Activated CD4-positive, alpha-beta memory T cell treated with anti-CD3 and anti-CD28 coated beads, Interleukin-2, amount 10 ng/mL, durations not matched to agents 7 days and 5 days (primary cell): ENCODE data around the gene FNDC3B. TPM values are rescaled to one million over a fixed set of nuclear protein-coding genes. Genes with fewer than 3 reads are reported as not detected.
"Not testable (repeated sequence)": the region's sequence is repeated elsewhere in the genome, so short reads cannot be mapped to it uniquely, and the experiment has no call there.

Experiments
- CTCF ChIA-PET: fragments of 350-600 bp; sonication (Branson Sonifier 250); formaldehyde crosslinking; loops from one replicate; lab custom pipeline; 2021; ENCODE audit warnings: antibody characterized with exemption, inconsistent platforms; lab: Charles Lee
- POLR2A ChIA-PET: fragments of 350-600 bp; sonication (Branson Sonifier 250); formaldehyde crosslinking; loops from one replicate; lab custom pipeline; 2021; ENCODE audit warnings: antibody characterized with exemption; lab: Charles Lee
- DNase-seq: peaks from one replicate; pipeline ENCODE4 v3.0.0-alpha.2; 2020
- H3K27ac Mint-ChIP-seq: one replicate; pipeline ENCODE4 v1.8.0; 2021; ENCODE audit warnings: mild to moderate bottlenecking, mixed read lengths
- H3K27me3 Mint-ChIP-seq: one replicate; pipeline ENCODE4 v1.8.0; 2021; ENCODE audit warnings: mixed read lengths
- H3K36me3 Mint-ChIP-seq: one replicate; pipeline ENCODE4 v1.8.0; 2021; ENCODE audit warnings: low read depth, mixed read lengths
- H3K4me1 Mint-ChIP-seq: one replicate; pipeline ENCODE4 v1.8.0; 2021; ENCODE audit warnings: mixed read lengths
- H3K4me3 Mint-ChIP-seq: one replicate; pipeline ENCODE4 v1.8.0; 2021; ENCODE audit warnings: mild to moderate bottlenecking, mixed read lengths
- H3K9me3 Mint-ChIP-seq: one replicate; pipeline ENCODE4 v1.8.0; 2021; ENCODE audit warnings: mixed read lengths
- total RNA-seq, 2 experiments: library from RNA; stranded (reverse); gene quantifications; one replicate each; pipeline ENCODE4 v1.2.3, GENCODE V29; 2021

The FNDC3B gene
- total RNA-seq, 2 experiments from 2014 or later, result 21.6 to 21.8 TPM

DNA sequence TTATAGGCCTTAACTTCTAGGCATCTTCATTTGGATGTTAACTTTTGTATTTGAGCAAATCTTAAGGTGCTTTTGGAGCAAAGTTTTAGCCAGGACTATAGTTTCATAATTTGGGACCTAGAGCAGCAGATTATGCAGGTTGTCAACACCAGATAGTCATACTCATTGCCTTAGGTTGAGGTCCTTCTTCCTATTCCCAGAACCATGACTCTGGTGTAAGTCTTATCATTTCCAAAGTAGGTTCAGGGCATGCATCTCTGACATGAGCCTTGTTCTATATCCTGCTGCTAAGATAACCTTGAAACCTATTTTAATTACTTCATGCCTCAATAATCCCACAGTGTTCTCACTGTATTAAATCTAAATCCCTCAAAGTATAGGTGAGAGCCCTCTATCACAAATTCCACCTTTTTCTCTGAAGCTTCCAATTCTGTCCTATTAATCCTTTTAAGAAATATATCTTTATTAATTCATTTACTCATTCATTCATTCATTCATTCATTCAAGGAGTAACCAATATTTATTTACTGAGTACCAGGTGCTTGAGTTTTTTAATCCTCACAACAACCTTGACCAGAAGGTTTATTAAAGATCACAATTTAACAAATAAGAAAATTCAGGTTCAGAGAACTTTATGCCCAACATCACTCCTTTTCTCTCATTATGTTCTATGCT is 2.7 kb upstream of the FNDC3B start:
- H3K27ac Mint-ChIP-seq, result no peak overlapping the region
- no peak overlapping the region for H3K4me3 Mint-ChIP-seq
- H3K27me3 Mint-ChIP-seq, result no peaks in the 10 kb centered on the region
- DNase-seq, result no peak
- peaks cover 3% of the 10 kb centered on the region for H3K36me3 Mint-ChIP-seq
- ChIA-PET POLR2A (interaction anchor here (1.3 kb wide), 1 partner anchor 93 kb away, joined by 4 read pairs; no protein-coding TSS in a partner anchor), CTCF (interaction anchor here (1.5 to 3.6 kb wide), 4 partner anchors 71 to 305 kb away, joined by 3 to 28 read pairs (median 22); no protein-coding TSS in a partner anchor)
- H3K4me1 Mint-ChIP-seq, result peaks cover 39% of the 10 kb centered on the region
- H3K9me3 Mint-ChIP-seq, result peaks cover 3% of the 10 kb centered on the region

DNA sequence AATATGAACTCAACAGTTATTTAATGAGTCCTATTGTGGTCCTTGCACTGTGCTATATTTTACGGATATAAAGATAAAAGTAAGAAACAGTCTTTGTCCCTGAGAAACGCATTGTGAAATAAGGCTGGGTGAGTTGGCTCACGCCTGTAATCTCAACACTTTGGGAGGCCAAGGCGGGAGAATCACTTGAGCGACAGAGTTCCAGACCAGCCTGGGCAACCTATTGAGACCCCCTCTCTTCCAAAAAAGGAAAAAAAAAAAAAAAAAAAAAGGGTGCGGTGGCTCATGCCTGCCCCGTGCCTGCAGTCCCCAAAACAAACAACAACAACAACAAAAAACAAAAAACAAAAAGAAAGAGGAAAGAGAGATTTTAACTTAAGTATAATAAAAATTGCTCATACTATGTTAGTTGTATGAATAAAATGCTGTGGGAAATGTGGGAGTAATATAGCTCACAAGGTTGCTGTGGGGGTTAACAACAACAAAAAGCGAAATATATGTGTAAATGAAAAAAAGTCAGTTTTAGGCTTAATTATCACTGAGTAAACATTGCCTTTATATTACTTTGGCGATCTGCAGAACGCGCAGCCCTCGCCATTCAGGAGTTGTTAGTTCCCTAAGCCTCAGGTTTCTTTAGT is 461 bp upstream of the FNDC3B start:
- DNase-seq, result no peak
- Mint-ChIP-seq H3K4me1 (peaks cover 45% of the 10 kb centered on the region), H3K36me3 (peaks cover 5% of the 10 kb centered on the region), H3K9me3 (peaks cover 3% of the 10 kb centered on the region), H3K27ac (peak overlapping the region; percentile 82), H3K4me3 (peak overlapping the region; percentile 89), H3K27me3 (no peaks in the 10 kb centered on the region)
- ChIA-PET POLR2A (interaction anchor here (0.7 to 1.9 kb wide), 11 partner anchors 9 to 101 kb away, joined by 3 to 6 read pairs (median 3); no protein-coding TSS in a partner anchor), CTCF (interaction anchor here (0.5 to 1.6 kb wide), 7 partner anchors 8 to 303 kb away, joined by 3 to 7 read pairs (median 3); no protein-coding TSS in a partner anchor)

DNA sequence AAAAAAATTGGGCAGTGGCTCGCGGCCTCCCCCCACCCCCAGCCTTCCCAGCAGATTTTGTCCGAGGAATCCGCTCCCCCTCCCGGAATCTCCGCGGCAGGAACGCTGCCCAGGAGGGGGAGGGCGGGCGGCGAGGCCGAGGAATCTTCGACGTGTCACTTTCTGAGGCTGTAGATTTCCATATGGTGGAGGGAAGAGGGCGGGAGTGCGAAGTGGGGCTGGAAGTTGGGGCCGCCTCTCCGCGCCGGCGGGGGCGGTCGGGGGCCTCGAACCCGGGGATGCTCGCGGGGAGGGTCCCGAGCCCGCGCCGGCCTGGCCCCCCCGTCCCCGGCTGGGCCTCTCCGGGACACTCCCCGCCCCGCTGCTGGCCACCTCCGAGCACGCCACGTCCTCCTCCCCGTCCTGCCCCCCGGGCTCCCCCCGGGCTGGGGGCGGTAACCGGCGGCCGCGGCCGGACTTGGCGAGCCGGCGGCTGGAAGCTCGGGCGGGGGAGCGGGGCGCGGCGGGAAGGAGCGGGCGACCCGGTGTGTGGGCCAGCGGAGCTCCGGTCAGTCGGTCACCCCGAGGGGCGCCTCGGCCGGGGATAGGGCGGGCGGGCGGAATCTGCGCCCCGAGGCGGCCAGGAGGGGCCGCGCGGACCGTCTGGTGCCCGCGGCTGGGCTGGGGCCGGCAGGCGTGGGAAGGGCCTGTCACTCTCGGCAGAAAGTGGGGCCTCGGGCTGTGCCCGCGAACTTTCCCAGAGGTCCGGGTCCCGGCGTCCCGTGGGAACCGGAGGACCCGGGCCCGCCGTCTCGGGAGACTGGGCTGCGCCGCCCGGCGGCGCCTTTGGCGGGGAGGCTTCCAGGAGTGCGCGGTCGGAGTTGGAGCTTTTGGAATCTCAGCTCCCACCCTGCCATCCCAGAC is 951 bp downstream of the FNDC3B start:
- H3K4me3 Mint-ChIP-seq, result peak overlapping the region; percentile 89
- no peak overlapping the region for H3K27ac Mint-ChIP-seq
- peaks cover 5% of the 10 kb centered on the region for H3K36me3 Mint-ChIP-seq
- DNase-seq, result peak; percentile 43
- POLR2A ChIA-PET, result interaction anchor here (1.0 kb wide), 2 partner anchors 65 to 67 kb away, joined by 3 to 6 read pairs; no protein-coding TSS in a partner anchor
- CTCF ChIA-PET, result interaction anchor here (0.5 to 0.9 kb wide), 4 partner anchors 14 to 711 kb away, joined by 3 read pairs; no protein-coding TSS in a partner anchor
- H3K27me3 Mint-ChIP-seq, result no peaks in the 10 kb centered on the region
- H3K9me3 Mint-ChIP-seq, result no peaks in the 10 kb centered on the region
- peaks cover 42% of the 10 kb centered on the region for H3K4me1 Mint-ChIP-seq

DNA sequence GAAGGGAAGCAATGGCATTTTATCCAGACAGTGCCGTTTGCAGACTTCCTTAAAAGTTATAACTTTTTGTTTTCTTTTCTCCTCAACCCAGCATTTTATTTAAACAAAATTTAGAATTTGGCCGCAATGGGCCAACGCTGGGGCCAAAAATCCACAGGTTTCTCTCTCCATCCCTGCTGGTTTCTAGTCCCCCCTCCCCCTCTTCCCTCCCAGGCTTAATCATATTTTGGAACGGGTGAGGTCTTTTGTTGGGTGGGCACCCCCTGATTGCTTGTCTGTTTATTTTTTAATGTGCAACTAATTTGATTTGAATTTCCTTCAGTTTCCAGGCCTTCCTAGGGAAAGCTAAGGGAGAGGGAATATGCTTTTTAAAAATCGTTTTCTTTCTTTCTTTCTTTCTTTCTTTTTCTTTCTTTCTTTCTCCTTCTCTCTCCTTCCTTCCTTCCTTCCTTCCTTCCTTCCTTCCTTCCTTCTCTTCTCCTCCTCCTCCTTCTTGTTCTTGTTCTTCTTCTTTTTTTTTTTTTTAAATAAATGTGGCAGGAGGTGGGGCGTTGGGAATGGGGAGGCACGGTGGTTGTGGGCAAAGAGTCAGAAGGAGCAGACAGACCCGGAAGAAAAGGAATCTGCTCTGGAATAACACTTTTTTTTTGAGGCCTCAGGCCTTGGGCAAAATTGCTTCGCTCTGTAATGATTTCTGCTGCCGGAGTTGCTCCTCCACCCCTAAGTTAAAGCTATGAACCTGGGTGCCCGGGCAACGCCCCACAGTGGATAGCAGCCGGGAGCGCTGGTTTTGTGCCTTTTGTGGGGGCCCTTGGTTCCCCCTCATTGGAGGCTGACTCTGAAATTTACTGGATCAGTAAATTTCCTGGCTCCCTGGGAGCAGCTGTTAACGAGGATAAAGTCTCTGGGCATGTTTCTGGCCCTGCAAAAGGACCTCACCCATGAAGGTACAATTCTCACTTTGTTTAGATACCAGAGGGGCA is 1.9 kb downstream of the FNDC3B start:
- POLR2A ChIA-PET, result interaction anchor here (1.0 to 1.3 kb wide), 3 partner anchors 64 to 66 kb away, joined by 3 to 6 read pairs (median 4); no protein-coding TSS in a partner anchor

DNA sequence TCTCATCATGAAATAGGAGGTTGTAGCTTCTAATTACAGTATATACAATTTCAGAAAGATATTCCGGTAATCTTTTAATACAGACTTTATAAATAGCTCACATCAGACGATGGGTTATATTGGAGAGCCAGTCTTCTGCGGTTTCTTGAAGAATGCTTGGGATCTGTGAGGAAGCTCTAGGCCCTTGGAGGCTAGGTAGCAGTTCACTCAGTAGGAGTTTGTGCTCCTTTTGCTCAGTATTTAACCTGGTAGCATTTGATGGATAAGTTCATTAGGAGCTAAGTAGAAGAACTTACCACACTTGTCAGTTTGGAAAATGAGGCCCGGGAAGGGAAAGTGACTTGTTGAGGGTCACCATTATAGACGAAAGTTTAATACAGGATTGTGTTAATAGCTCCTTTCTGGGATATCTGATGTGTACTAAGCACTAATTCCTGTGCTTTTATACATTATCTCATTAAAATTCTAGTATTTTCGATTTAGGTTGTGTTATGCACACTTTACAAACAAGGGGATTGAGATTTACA is 2.8 kb downstream of the FNDC3B start:
- H3K4me3 Mint-ChIP-seq, result peak overlapping the region; percentile 89
- peaks cover 37% of the 10 kb centered on the region for H3K4me1 Mint-ChIP-seq
- H3K9me3 Mint-ChIP-seq, result no peaks in the 10 kb centered on the region
- DNase-seq, result no peak
- no peaks in the 10 kb centered on the region for H3K27me3 Mint-ChIP-seq
- no peak overlapping the region for H3K27ac Mint-ChIP-seq
- peaks cover 5% of the 10 kb centered on the region for H3K36me3 Mint-ChIP-seq
- ChIA-PET CTCF (interaction anchor here (0.6 to 1.2 kb wide), 5 partner anchors 8 to 289 kb away, joined by 3 to 4 read pairs (median 3); no protein-coding TSS in a partner anchor), POLR2A (interaction anchor here (0.8 to 1.3 kb wide), 2 partner anchors 14 to 65 kb away, joined by 3 to 4 read pairs; no protein-coding TSS in a partner anchor)

More for the DNA sequence above, 1.9 kb downstream of the FNDC3B start:
- CTCF ChIA-PET, result interaction anchor here (0.8 to 0.9 kb wide), 4 partner anchors 13 to 66 kb away, joined by 3 to 4 read pairs (median 3); no protein-coding TSS in a partner anchor
- Mint-ChIP-seq H3K9me3 (no peaks in the 10 kb centered on the region), H3K36me3 (peaks cover 5% of the 10 kb centered on the region), H3K27me3 (no peaks in the 10 kb centered on the region), H3K4me3 (peak overlapping the region; percentile 89), H3K4me1 (peaks cover 37% of the 10 kb centered on the region), H3K27ac (no peak overlapping the region)
- no peak for DNase-seq

DNA sequence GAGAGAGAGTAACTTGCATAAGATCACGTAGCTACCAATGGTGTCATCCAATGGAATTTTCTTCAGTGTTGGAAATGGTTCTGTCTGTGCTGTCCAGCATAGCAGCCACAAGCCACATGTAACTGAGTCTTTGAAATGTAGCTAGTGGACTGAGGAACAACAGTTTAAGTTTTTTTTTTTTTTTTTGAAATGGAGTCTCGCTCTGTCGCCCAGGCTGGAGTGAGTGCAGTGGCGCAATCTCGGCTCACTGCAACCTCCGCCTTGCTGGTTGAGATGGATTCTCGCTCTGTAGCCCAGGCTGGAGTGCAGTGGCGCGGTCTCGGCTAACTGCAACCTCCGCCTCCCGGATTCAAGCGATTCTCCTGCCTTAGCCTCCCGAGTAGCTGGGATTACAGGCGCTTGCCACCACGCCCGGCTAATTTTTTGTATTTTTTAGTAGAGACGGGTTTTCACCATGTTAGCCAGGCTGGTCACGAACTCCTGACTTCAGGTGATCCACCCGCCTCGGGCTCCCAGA is 3.3 kb downstream of the FNDC3B start:
- not testable (repeated sequence) for H3K36me3 Mint-ChIP-seq, H3K27ac Mint-ChIP-seq, H3K27me3 Mint-ChIP-seq, DNase-seq, H3K9me3 Mint-ChIP-seq, H3K4me3 Mint-ChIP-seq
- H3K4me1 Mint-ChIP-seq, result peaks cover 35% of the 10 kb centered on the region
- CTCF ChIA-PET, result interaction anchor here (0.7 to 1.2 kb wide), 3 partner anchors 9 to 288 kb away, joined by 3 read pairs; no protein-coding TSS in a partner anchor
- POLR2A ChIA-PET, result interaction anchor here (0.8 to 1.3 kb wide), 2 partner anchors 13 to 65 kb away, joined by 3 to 4 read pairs; no protein-coding TSS in a partner anchor

DNA sequence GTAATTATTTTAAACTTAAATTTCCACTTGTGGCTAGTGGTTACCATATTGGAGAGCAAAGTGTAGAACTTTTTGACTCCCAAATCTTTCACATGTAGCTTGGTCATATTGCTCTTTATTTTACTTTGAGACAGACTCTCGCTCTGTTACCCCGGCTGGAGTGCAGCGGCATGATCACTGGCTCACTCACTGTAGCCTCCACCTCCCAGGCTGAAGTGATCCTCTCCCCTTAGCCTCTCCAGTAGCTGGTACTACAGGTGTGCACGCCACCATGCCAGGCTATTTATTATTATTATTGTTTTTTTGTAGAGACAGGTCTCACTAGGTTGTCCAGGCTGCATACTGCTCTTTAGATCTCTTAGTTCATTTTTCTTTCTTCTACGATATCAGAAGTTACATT is 3.9 kb downstream of the FNDC3B start:
- CTCF ChIA-PET, result no interaction called here
- Mint-ChIP-seq H3K9me3 (no peaks in the 10 kb centered on the region), H3K27me3 (no peaks in the 10 kb centered on the region), H3K4me3 (no peak overlapping the region), H3K4me1 (peaks cover 33% of the 10 kb centered on the region), H3K36me3 (peaks cover 8% of the 10 kb centered on the region), H3K27ac (no peak overlapping the region)
- POLR2A ChIA-PET, result no interaction called here
- no peak for DNase-seq

DNA sequence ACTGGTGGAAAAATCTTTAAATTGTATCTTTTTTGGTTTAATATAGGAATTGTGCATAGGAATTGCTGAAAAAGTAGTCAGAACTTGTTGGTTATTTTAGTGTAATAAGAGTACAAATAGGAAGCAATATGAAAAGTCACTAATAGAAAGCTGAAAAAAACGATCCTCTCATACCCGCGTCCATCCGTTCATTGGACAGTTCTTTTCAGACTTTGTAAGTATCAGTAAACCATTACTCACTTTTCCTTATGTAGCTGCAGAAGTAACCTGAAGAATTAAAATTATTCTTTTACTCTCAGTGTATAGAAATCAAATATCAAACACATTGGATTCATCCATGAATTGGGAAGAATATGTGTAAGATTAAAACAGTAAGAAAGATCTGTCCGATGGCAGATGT is 4.4 kb downstream of the FNDC3B start:
- H3K36me3 Mint-ChIP-seq, result peaks cover 10% of the 10 kb centered on the region
- no peak for DNase-seq
- no peak overlapping the region for H3K27ac Mint-ChIP-seq
- peaks cover 29% of the 10 kb centered on the region for H3K4me1 Mint-ChIP-seq
- POLR2A ChIA-PET, result no interaction called here
- H3K27me3 Mint-ChIP-seq, result no peaks in the 10 kb centered on the region
- CTCF ChIA-PET, result no interaction called here
- no peaks in the 10 kb centered on the region for H3K9me3 Mint-ChIP-seq
- H3K4me3 Mint-ChIP-seq, result no peak overlapping the region

DNA sequence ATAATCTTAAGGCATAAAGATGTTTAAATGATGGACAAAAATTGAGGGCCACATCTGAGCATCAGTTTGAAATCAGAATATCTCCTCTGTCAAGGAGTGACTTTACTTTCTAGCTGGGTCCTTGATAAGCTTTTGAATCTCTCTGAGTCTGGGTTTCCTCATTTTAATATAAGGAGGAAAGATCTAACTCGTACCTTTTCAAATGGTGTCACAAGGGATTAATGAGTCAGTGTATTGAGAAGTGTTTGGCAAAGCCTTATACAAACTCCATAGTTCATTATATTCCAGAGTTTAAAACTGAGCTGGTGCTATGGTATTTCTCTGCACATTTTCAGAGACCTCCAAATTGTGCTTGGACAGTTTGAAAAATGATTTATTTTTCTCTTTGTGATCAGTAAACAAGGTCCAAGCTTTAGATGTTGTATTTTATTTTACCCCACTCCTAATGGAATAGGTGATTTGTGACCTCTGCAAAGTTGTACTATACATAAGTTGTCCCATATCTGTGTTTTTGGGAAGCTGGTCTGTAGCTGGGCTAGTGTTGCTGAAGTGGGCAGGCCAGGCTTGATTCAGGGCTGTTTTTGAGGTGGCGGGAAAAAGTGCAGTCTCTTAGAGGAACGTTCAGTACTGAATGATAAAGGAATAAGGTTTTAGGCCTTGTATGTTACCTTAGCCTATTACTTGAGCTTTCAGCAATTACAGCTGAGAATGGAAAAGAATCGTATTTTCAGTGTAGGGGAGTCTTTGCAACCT is 5.6 kb downstream of the FNDC3B start:
- DNase-seq, result no peak
- ChIA-PET POLR2A (no interaction called here), CTCF (interaction anchor here (0.6 to 2.5 kb wide), 3 partner anchors 10 to 287 kb away, joined by 3 to 8 read pairs (median 3); no protein-coding TSS in a partner anchor)
- Mint-ChIP-seq H3K4me1 (peaks cover 22% of the 10 kb centered on the region), H3K27me3 (no peaks in the 10 kb centered on the region), H3K27ac (no peak overlapping the region), H3K36me3 (peaks cover 13% of the 10 kb centered on the region), H3K9me3 (no peaks in the 10 kb centered on the region), H3K4me3 (no peak overlapping the region)

DNA sequence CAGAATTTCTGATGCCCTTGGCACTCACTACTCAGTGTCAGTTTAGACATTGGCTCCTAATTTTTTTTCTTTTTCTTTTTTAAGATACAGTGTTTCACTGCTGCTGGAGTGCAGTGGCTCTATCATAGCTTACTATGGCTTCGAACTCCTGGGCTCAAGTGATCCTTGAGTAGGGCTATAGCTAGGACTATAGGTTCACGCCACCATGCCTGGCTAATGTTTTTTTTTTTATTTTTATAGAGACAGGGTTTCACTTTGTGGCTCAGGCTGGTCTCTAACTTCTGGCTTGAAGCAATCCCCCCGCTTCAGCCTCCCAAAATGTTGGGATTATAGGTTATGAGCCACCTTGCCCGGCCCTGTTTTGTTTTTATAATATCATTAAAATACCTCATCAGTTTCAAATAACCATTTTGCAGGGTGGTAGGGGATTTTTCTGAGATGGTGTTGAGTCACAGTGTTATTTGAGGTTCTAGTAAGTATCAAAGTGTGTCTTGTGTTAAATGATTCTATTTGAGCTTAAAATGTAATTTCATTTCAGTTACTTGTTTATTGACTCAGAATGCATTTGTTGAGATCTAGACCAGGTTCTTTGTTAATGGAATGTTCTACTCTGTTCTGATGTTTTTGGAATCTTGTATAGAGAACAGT is 7.0 kb downstream of the FNDC3B start:
- DNase-seq, result no peak
- ChIA-PET CTCF (interaction anchor here (2.5 kb wide), 1 partner anchor 286 kb away, joined by 8 read pairs; no protein-coding TSS in a partner anchor), POLR2A (interaction anchor here (1.1 kb wide), 1 partner anchor 9 kb away, joined by 3 read pairs; no protein-coding TSS in a partner anchor)
- no peaks in the 10 kb centered on the region for H3K27me3 Mint-ChIP-seq
- peaks cover 24% of the 10 kb centered on the region for H3K36me3 Mint-ChIP-seq
- H3K9me3 Mint-ChIP-seq, result no peaks in the 10 kb centered on the region
- H3K27ac Mint-ChIP-seq, result no peak overlapping the region
- H3K4me3 Mint-ChIP-seq, result no peak overlapping the region
- H3K4me1 Mint-ChIP-seq, result peaks cover 17% of the 10 kb centered on the region
